ENCODE data around the gene METTL17.

GRCh38 chr14:20997564-20997963 lies 7.8 kb downstream of the METTL17 start:
- TF ChIP-seq CTCF (IDR thresholded peaks at IDR 0.05) (no peak), POLR2A (IDR thresholded peaks at IDR 0.05) (no peak)
